Stimulated activated CD8-positive, alpha-beta memory T cell treated with anti-CD3 and anti-CD28 coated beads, Interleukin-4, amount 100 ng/mL, for 48 hours (primary cell): ENCODE data around the gene SIN3A.
A peak's percentile ranks its signal among the peaks of the same experiment; 100 is the strongest.
"Not testable (repeated sequence)": the region's sequence is repeated elsewhere in the genome, so short reads cannot be mapped to it uniquely, and the experiment has no call there.

Experiments
- DNase-seq: peaks from one replicate; pipeline ENCODE4 v3.0.0-alpha.2; 2020

The SIN3A gene

DNA sequence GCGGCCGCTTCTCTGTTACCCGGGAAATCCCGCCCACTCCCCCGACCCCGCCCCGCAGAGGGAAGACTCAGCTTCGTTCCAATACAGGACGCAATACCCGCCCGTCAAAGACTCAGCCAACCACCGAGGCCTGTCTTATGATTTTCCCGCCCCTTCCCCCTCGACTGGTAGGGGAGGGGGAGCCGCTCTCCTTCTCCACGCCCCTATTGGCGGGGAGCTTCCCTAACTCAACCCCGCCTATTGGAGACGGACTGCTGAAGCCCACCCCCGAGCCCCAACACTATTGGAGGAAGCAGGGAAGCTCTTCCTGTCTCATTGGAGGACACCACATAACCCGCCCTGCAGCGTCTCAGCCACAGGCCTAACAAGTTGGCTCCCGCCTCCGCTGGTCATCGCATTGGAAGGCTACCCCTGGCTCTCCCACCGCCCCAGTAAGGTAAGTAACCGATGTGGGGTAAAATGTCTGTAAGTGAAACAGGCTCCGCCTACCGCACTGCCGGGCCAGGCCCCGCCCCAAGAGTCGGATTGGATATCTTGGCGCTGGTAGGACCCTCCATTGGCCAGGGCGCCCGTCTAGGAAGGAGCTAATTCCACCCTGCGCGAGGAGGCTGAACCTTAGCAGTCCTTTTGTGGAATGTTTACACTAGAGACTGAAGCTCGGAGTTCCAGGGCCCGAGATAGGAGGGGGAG, at the start of gene SIN3A:
TSS of gene SIN3A (minus strand) at position 17 of the 690 bp plus-strand sequence. CDS start 21,315 bp downstream, outside the sequence.
- peak; percentile 100 for DNase-seq

GRCh38 chr15:75493732-75494131, 42.2 kb upstream of the SIN3A start:
- DNase-seq = no peak

DNA sequence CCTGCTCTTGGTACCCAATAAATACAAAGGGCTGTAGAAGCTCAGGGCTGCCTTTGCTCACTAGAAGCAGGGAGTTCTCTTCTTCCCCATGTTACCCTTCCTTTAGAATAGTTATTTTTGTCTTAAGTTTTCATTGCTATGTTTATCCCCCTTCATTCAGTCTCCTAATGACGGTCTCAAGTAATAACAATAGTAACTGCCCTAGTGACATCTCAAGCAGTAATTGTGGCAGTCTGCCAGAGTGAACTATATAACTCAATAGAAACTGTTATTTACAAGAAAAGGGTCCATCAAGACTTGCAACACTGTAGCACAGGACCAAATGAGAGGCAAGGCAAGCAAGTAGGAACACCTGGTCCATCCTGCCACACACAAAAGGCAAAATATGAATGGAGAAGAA, 32.5 kb upstream of the SIN3A start:
- DNase-seq = no peak

- DNase-seq = not testable (repeated sequence)
Observed at GRCh38 chr15:75483556-75483955, 32.1 kb upstream of the SIN3A start.

DNA sequence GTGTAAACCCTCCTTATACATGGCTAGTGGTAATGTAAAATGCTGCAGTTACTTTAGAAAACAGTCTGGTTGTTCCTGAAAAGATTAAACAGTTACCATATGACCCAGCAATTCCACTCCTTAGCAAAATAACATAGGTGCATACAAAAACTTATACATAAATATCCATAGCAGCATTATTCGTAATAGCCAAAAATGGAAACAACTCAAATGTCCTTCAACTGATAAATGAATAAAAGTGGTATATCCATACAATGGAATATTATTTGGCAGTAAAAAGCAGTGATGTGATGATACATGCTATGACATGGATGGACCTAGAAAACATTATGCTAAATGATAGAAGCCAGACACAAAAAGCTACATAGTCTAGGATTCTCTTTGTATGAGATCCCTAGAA, 31.6 kb upstream of the SIN3A start:
- DNase-seq = no peak

DNA sequence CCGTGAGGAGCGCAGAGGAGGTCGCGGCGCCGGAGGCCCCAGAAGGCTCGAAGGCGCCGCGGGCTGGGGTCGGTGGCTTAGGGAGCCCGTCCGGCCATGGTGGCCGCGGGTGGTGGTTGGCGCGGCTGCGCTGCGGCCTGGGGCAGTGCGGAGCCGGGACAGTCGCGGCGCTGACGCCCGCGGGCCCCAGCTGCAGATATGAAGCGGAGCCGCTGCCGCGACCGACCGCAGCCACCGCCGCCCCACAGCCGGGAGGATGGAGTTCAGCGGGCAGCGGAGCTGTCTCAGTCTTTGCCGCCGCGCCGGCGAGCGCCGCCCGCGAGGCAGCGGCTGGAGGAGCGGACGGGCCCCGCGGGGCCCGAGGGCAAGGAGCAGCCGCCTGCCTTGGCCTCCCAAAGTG, 29.0 kb upstream of the SIN3A start:
- DNase-seq = not testable (repeated sequence)

DNA sequence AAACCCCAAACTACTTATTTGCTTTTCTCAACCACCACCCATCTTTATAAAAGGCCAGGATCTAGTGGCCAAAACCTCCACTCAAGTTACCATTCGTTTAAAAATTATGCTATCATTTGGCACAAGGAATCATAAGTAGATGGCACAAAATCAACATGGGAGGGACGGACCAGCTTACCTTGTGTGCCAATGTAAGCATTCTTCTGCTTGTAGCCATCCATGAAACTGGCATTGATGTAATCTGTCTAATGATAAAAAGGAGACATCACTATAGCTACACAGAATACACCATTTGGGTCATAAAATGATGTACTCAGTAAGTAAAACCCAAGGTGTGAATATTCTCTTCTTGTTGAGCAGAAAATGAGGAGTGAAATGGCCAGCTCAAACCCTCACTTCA, 28.2 kb upstream of the SIN3A start:
- DNase-seq = no peak

DNA sequence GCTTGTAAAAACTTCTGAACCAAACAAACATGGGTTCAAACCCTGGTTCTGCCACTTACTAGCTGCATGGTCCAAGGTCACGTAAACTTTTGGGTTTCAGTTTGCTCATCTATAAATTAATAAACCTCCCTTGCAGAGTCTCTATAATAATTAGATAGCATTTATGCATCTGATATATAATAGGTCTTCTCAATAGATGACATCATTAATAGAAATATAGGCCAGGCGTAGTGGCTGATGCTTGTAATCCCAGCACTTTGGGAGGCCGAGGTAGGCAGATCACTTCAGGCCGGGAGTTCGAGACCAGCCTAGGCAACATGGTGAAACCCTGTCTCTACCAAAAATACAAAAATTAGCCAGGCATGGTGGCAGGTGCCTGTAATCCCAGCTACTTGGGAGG, 25.6 kb upstream of the SIN3A start:
- DNase-seq = not testable (repeated sequence)

GRCh38 chr15:75468913-75469598, 17.6 kb upstream of the SIN3A start:
- no peak for DNase-seq

- no peak for DNase-seq
Observed at GRCh38 chr15:75460646-75461045, 9.2 kb upstream of the SIN3A start.

GRCh38 chr15:75459581-75459980, 8.1 kb upstream of the SIN3A start:
- DNase-seq = no peak

DNA sequence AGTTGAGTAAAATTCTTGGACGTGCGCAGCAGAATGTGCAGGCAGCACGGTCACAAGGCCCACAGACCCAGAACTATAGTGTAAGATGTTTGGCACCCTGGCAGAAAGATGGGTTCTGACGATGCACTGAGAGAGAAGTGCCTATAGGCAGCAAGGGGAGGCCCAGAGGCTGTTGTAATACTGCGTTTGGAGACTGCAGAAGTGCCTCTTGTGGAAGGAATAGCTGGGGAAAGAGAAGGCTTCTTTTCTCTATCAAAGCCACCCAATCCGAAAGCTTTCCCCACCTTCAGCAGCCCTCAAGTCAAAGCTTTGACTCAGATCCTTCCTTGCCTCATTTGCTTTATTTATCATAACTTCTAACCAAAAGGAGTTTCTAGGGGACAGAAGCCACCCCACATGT, 5.2 kb upstream of the SIN3A start:
- DNase-seq = no peak

DNA sequence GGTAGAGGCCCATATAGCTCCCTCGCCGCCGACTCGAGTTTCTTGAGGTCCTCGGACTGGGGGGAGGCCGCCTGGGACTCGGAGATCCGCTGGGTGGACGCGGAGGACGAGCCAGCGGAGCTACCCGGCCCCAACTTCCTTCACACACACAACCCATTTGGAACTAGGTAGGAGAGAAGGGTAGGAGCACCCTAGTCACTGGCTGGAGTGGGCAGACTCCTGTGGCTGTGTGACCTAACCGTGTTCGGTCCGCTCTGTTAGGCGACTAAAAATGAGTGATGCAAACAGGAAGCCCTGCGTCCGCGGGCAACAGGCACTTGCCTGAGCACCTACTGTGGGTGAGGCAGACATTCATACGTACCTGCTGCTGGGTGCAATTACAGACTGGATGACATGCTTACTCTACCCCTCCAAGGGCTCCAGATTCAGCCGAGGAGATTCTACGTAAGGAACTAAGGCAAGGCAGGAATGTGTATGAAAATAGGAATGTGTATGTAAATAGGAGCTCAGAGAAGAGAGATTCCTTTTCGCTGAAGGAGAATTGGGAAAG, 4.6 kb upstream of the SIN3A start:
- DNase-seq = peak; percentile 70

DNA sequence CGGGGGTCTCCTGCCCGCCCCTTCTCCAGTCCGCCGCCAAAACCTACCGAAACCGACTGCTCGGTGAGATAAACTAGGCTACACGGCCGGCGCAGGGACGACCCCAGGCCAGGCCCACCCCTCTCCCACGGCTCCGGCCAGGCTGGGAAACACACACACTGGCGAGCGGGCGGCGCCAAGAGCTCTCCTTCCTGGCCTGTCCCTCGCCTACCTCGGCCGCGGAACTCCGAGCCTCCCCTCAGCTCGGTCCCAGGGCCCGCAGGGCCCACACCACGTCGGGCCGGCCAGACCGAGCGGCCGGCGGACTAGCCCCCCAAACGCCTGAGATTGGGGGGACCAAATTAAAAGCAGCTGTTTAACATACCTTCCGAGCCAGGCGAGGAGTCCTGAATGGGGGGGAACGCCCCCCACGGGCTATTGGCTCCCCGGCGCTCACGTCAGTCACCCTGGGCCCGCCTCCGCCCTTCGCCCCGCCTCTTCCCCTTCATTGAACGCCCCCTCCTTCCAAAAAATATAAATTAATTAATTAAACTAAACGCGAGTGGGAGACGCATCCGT, 4.0 kb upstream of the SIN3A start:
- DNase-seq = peak; percentile 92

- peak; percentile 84 for DNase-seq
Observed at GRCh38 chr15:75454471-75455378, 3.2 kb upstream of the SIN3A start.

GRCh38 chr15:75453703-75454470, 2.4 kb upstream of the SIN3A start:
- peak; percentile 96 for DNase-seq

GRCh38 chr15:75452865-75453702, 1.6 kb upstream of the SIN3A start:
- DNase-seq = peak; percentile 87

DNA sequence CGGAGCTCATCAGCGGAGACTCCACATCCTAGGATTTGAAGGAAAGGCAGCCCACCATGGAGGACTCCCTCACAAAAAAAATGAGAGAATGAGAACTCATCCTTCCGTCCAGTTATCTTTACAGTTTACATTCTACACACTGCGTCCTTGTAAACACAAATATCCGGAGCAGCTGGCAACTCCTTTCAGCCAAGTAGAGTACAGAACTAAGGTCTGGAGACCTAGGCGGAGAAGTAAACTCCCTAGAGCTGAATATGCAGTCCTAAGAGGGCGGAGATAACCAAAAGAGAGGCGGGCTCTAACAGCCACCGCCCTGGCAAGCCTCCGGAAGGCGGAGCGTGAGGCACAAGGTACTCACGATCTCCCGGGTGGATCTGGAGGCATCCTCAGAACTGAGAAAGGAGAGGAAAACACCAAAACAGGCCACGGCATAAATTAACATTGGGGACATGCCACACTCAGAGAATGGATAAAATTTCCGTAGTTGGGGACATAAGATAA, 924 bp upstream of the SIN3A start:
- peak; percentile 82 for DNase-seq

DNA sequence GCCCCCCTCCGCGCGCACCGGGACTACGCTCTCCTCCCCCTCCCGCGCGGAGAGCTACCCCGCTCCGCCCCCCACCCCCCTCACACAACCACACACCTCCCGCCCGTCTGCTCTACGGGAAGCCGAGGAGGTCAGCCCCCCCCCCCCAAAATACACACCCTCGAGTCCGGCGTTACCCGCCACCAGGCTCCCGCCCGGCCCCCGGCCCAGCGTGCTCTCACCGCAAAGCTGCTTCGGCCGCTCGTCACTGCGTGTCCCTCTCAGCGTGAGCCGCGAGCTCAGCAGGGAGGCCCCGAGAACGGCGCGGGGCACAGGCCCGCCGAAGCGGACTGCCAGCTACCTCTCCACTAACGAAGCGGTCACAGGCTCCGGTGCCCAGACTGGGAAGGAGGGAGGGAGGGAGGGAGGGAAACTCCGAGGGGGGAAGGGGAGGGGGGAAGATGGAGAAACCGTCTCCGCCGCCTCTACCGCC, 252 bp downstream of the SIN3A start:
- DNase-seq = no peak

DNA sequence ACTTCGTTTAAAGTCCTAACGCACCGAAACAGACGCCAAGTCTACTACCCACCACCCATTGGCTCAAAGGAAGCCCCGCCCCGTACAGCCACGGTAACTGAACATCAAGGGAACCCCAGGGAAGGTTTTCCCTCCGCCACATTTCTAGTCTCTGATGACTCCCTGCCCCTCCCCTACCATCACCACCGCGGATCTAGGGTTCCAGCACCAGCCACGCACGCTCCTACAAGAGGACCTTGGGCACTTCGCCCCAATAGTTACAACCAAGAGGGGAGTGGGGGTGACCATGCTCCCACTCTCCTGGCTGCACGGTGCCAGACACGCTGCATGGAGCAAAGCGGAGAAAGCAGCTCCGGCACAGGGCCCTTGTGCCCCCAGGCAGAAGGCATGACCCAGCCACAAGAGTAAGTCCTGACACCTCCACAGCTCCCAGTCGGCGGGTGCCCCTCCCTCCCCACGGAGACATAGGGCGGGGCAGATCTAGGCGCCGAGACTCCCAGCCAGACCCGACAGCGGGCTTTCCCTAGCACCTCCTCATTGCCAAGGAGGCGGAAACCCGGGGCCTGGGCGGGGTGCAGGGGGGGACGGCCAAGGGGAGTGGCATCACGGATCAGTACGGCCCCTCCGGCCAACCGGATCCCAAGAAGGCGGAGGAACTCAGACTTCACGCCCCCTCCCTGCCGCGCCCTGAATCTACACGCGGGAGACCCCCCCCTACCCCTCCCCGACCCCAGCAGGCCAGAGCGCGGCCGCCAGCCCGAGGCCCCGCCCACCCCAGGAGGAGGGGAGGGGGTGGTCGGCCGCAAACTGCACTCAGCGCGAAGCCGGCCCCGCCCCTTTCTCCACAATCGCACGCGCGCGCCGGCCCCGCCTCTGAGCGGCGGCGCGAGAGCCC, 936 bp downstream of the SIN3A start:
- peak; percentile 98 for DNase-seq
